GM23338 (cell line): Measurements from ENCODE around the gene THBS1. TPM values are rescaled to one million over a fixed set of nuclear protein-coding genes. Genes with fewer than 3 reads are reported as not detected.

Experiments used
- CREB1 ChIP-seq: fragments of 250-450 bp; sonication (Bioruptor Pico); IDR thresholded peaks from 2 replicates; pipeline ENCODE4 v1.5.0; 2020; ENCODE audit warnings: low read depth, mild to moderate bottlenecking, moderate library complexity
- NANOG ChIP-seq: IDR thresholded peaks from 2 replicates; pipeline ENCODE4 v1.6.1; 2016; ENCODE audit warnings: antibody characterized with exemption, borderline replicate concordance
- POLR2AphosphoS5 ChIP-seq: IDR thresholded peaks from 2 replicates; pipeline ENCODE4 v1.6.1; 2016; ENCODE audit warnings: antibody characterized with exemption, low read depth
- REST ChIP-seq: IDR thresholded peaks from one replicate; pipeline ENCODE4 v1.6.1; 2018; ENCODE audit warnings: antibody characterized with exemption; ENCODE audit not compliant: unreplicated experiment
- ZNF114 ChIP-seq: fragments of 250-450 bp; sonication (Bioruptor Pico); IDR thresholded peaks from 2 replicates; pipeline ENCODE4 v1.5.0; 2020; ENCODE audit warnings: mild to moderate bottlenecking, moderate library complexity
- ZNF462 ChIP-seq: fragments of 250-450 bp; sonication (Bioruptor Pico); IDR thresholded peaks from 2 replicates; pipeline ENCODE4 v1.5.0; 2020; ENCODE audit warnings: mild to moderate bottlenecking, moderate library complexity
- polyA plus RNA-seq: library from polyadenylated mRNA; unstranded; fragments of >200 nt; fragmentation: Nextera tagmentation; extraction: Ambion mirVana; gene quantifications from 2 replicates; pipeline ENCODE4 v1.2.1, GENCODE V29; 2016
- total RNA-seq: library from RNA; depleted of rRNA; stranded (reverse); fragments of >200 nt; shearing (Covaris generic); gene quantifications from 2 replicates; pipeline ENCODE4 v1.2.3, GENCODE V29; 2014

The THBS1 gene
- total and polyA plus RNA-seq, 2 experiments from 2014 or later = 21.7 to 81.9 TPM

- TF ChIP-seq ZNF462 (no peak), NANOG (no peak), REST (no peak), ZNF114 (CRISPR knock-in tag) (no peak), POLR2AphosphoS5 (no peak), CREB1 (CRISPR knock-in tag) (no peak)
Observed at GRCh38 chr15:39582977-39583595, 2.2 kb downstream of the THBS1 start (continued).
